ENCODE data around the gene MERTK. TPM values are rescaled to one million over a fixed set of nuclear protein-coding genes. Genes with fewer than 3 reads are reported as not detected.

Gene MERTK
- total RNA-seq, 4 donors from 2014 or later, result 3.4 to 9.7 (median 4.9) TPM

GRCh38 chr2:111965062-111965461 is 66.7 kb downstream of the MERTK start:
- no peak for DNase-seq (ENCODE audit: low spot score in 2 of 2)
- intact Hi-C loops (cut with DNase I; ENCODE audit: low total_unique reads), result no loop called here
- 89 to 94% methylated on average over 3 of the region's 3 CpGs for WGBS, 2 donors
- H3K4me3 ChIP-seq (ENCODE audit: low read depth, poor library complexity, severe bottlenecking), result no peak overlapping the region
- TF ChIP-seq CTCF (IDR thresholded peaks at IDR 0.05) (no peak), POLR2A (IDR thresholded peaks at IDR 0.05) (no peak)

DNA sequence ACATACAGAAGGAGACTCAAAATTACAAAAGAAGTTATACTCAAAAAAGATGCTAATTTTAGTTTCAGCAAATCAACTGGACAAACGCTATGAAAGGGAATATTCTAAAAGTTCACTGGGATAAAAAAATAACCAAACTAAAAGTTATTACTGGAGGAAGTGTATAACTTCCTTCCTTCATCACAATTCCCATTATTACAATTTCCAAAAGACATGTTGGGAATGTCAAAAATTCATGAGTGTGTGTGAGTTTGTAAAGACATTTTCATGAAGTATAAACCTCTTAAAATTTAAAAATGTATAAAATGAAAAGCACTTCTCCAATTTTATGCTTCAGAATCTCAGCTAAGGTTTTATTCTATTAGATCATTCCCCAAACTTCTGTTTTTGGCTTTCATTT is 67.8 kb downstream of the MERTK start:
- WGBS, 2 donors, result 70% methylated on average over 1 of the region's 1 CpG
- no peak for TF ChIP-seq POLR2A (IDR thresholded peaks at IDR 0.05)
- TF ChIP-seq CTCF (IDR thresholded peaks at IDR 0.05), result no peak
- intact Hi-C loops (cut with DNase I; ENCODE audit: low total_unique reads), result no loop called here
- H3K4me3 ChIP-seq (ENCODE audit: low read depth, poor library complexity, severe bottlenecking), result no peak overlapping the region
- no peak for DNase-seq (ENCODE audit: low spot score in 2 of 2)

DNA sequence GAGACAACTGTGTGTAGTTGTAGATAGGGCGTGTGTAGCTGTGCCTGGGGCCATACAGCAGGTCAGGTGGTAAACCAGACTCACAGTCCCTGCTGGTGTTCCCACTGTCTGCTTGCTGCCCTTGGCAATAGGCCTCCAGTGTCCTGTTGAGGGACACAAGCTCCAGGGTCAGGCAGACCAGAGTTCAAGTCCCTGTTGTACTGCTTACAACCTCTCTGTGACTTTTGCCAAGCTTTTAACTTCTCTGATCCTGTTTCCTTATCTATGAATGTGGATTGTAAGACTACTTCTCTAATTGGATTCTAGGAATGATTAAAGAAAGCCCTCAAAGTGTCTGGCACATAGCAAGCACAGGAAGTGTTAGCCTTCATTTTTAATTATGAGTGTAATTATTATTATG is 68.6 kb downstream of the MERTK start:
- TF ChIP-seq POLR2A (IDR thresholded peaks at IDR 0.05) (no peak), CTCF (IDR thresholded peaks at IDR 0.05) (no peak)
- no peak for DNase-seq (ENCODE audit: low spot score in 2 of 2)
- 47 to 60% methylated on average over 1 of the region's 1 CpG for WGBS, 2 donors
- intact Hi-C loops (cut with DNase I; ENCODE audit: low total_unique reads), result no loop called here
- H3K4me3 ChIP-seq (ENCODE audit: low read depth, poor library complexity, severe bottlenecking), result no peak overlapping the region

DNA sequence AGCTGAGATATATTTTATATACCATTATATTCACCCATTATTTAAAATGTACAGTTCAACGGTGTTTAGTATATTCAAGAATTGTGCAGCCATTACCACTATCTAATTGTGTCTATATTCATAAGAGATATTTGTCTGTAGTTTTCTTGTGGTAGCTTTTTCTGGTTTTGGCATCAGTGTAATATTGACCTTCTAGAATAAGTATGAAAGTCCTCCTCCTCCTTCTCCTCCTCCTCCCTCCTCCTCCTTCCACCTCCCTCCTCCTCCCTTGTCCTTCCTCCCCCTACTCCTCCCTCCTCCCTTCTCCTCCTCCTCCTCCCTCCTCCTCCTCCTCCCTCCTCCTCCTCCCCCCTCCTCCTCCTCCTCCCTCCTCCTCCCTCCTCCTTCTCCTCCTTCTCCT is 72.0 kb downstream of the MERTK start:
- intact Hi-C loops (cut with DNase I; ENCODE audit: low total_unique reads), result no loop called here
- 85 to 94% methylated on average over 1 of the region's 1 CpG for WGBS, 2 donors
- TF ChIP-seq CTCF (IDR thresholded peaks at IDR 0.05) (no peak), POLR2A (IDR thresholded peaks at IDR 0.05) (no peak)
- no peak for DNase-seq (ENCODE audit: low spot score in 2 of 2)
- H3K4me3 ChIP-seq (ENCODE audit: low read depth, poor library complexity, severe bottlenecking), result no peak overlapping the region

DNA sequence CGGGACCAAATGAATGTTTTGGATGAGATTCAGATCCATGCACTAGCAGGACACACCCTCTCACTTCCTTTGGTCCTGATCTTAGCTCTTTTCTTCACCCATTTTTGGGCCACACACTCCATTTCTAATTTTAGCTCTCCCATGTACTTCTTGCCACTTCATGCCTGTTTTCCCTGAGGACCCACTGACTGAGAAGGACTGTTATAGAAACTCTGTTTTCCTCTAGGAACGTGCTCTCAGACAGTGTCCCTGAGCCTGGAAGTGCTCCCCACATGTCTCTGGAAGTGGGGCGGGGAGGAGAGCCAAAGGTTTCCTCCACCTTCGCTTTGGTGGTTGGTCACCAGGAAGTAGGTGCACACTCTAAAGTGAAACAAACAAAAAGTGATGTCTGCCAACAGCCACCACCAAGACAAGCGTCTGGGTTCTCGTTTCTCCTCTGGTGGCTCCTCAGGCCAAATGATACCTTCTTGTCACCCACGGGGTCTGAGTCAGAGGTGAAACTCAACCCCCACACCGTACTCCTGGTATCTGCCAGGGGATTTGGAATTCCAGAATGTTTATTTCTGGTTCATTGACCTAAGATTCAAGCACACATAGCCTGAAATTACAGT is 74.7 kb downstream of the MERTK start:
- no peak for TF ChIP-seq POLR2A (IDR thresholded peaks at IDR 0.05)
- TF ChIP-seq CTCF (IDR thresholded peaks at IDR 0.05), result no peak

GRCh38 chr2:111973701-111974100 is 75.3 kb downstream of the MERTK start:
- DNase-seq (ENCODE audit: low spot score in 2 of 2), result no peak
- TF ChIP-seq POLR2A (IDR thresholded peaks at IDR 0.05), result no peak
- no peak for TF ChIP-seq CTCF (IDR thresholded peaks at IDR 0.05)
- intact Hi-C loops (cut with DNase I; ENCODE audit: low total_unique reads), result no loop called here
- WGBS, 2 donors, result 88 to 92% methylated on average over 4 of the region's 4 CpGs
- no peak overlapping the region for H3K4me3 ChIP-seq (ENCODE audit: low read depth, poor library complexity, severe bottlenecking)

More for the DNA sequence above, 74.7 kb downstream of the MERTK start:
- no peak for DNase-seq (ENCODE audit: low spot score in 2 of 2)
- H3K4me3 ChIP-seq (ENCODE audit: low read depth, poor library complexity, severe bottlenecking), result no peak overlapping the region
- intact Hi-C loops (cut with DNase I; ENCODE audit: low total_unique reads), result no loop called here
- WGBS, 2 donors, result 47 to 51% methylated on average over 8 of the region's 8 CpGs
